Activated CD4-positive, alpha-beta memory T cell treated with anti-CD3 and anti-CD28 coated beads, Interleukin-2, amount 10 ng/mL, durations not matched to agents 7 days and 5 days (primary cell): ENCODE measurements around the gene PDE2A. TPM values are rescaled to one million over a fixed set of nuclear protein-coding genes. Genes with fewer than 3 reads are reported as not detected.

Experiments used
- CTCF ChIA-PET: fragments of 350-600 bp; sonication (Branson Sonifier 250); formaldehyde crosslinking; loops from one replicate; lab custom pipeline; 2021; ENCODE audit warnings: antibody characterized with exemption, inconsistent platforms; lab: Charles Lee
- POLR2A ChIA-PET: fragments of 350-600 bp; sonication (Branson Sonifier 250); formaldehyde crosslinking; loops from one replicate; lab custom pipeline; 2021; ENCODE audit warnings: antibody characterized with exemption; lab: Charles Lee
- DNase-seq: peaks from one replicate; pipeline ENCODE4 v3.0.0-alpha.2; 2020
- H3K27ac Mint-ChIP-seq: one replicate; pipeline ENCODE4 v1.8.0; 2021; ENCODE audit warnings: mild to moderate bottlenecking, mixed read lengths
- H3K27me3 Mint-ChIP-seq: one replicate; pipeline ENCODE4 v1.8.0; 2021; ENCODE audit warnings: mixed read lengths
- H3K36me3 Mint-ChIP-seq: one replicate; pipeline ENCODE4 v1.8.0; 2021; ENCODE audit warnings: low read depth, mixed read lengths
- H3K4me1 Mint-ChIP-seq: one replicate; pipeline ENCODE4 v1.8.0; 2021; ENCODE audit warnings: mixed read lengths
- H3K4me3 Mint-ChIP-seq: one replicate; pipeline ENCODE4 v1.8.0; 2021; ENCODE audit warnings: mild to moderate bottlenecking, mixed read lengths
- H3K9me3 Mint-ChIP-seq: one replicate; pipeline ENCODE4 v1.8.0; 2021; ENCODE audit warnings: mixed read lengths
- total RNA-seq, 2 experiments: library from RNA; stranded (reverse); gene quantifications; one replicate each; pipeline ENCODE4 v1.2.3, GENCODE V29; 2021

Gene PDE2A
- total RNA-seq, 2 experiments from 2014 or later: 0.93 to 1.8 TPM

DNA sequence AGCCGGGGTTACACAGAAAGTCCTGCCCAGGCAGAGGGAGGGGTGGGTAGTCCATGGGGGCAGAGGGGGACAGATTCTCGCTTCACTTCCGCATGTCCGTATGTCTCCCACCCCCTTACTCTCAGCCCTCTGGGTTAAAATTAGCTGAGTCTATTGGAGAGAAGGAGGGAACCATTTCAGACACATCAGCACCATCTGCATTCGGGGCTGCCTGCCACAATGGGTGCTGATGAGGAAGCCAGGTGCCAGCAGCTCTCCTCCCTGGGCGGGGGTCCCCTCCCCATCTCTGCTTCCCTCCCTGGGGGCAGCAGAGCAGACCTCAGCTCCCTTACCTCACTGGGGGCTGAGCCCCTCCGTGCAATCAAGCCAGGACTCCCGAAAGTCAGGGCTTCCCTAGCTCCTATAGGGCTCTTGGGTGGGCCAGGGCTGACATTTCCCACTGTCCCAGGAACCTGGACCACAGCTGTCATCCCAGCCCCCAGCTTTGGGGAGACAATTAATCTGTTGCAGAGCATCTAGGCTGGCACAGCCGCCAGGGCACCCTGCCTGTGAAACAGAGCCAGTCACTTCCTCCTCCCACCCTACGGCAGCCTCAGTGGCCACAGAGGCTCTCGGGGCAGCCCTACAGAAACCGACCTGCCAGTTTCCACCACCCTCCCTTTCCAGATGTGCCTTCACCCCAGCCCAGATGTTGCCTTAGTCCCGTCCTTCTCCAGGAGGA is 67.3 kb downstream of the PDE2A start:
- peaks cover 11% of the 10 kb centered on the region for H3K4me1 Mint-ChIP-seq
- no peak for DNase-seq
- H3K27me3 Mint-ChIP-seq: peaks cover 39% of the 10 kb centered on the region
- CTCF ChIA-PET: interaction anchor here (1.2 to 2.4 kb wide), 5 partner anchors 15 to 136 kb away, joined by 3 to 19 read pairs (median 3); no protein-coding TSS in a partner anchor
- H3K27ac Mint-ChIP-seq: no peak overlapping the region
- H3K36me3 Mint-ChIP-seq: no peaks in the 10 kb centered on the region
- H3K9me3 Mint-ChIP-seq: no peaks in the 10 kb centered on the region
- POLR2A ChIA-PET: interaction anchor here (2.2 kb wide), 1 partner anchor 14 kb away, joined by 7 read pairs; no protein-coding TSS in a partner anchor
- no peak overlapping the region for H3K4me3 Mint-ChIP-seq

GRCh38 chr11:72605973-72606747 is 68.1 kb downstream of the PDE2A start:
- no peaks in the 10 kb centered on the region for H3K9me3 Mint-ChIP-seq
- ChIA-PET CTCF (interaction anchor here (1.3 kb wide), 2 partner anchors 20 to 135 kb away, joined by 3 read pairs; no protein-coding TSS in a partner anchor), POLR2A (no interaction called here)

DNA sequence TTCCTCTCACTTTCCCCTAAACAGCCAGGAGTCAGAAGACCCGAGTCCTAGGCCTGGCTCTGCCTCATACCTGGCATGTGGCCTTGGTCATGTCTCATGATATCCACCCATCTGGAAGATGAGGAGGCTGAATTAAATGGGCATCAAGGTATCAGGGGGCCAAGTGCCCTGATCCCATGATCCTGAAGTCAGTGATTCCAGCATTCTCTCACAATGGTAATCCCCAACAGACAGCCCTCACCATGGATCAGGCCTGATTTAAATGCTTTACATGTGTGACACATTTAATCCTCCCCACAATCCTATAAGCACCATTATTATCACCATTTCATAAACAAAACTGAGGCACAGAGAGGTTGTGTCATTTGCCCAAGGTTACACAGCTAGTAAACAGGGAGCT is 70.0 kb downstream of the PDE2A start:
- no peak for DNase-seq
- Mint-ChIP-seq H3K36me3 (no peaks in the 10 kb centered on the region), H3K27ac (no peak overlapping the region), H3K27me3 (peaks cover 32% of the 10 kb centered on the region), H3K9me3 (no peaks in the 10 kb centered on the region), H3K4me3 (no peak overlapping the region), H3K4me1 (peaks cover 7% of the 10 kb centered on the region)
- ChIA-PET POLR2A (no interaction called here), CTCF (interaction anchor here (1.1 kb wide), 1 partner anchor 18 kb away, joined by 3 read pairs; no protein-coding TSS in a partner anchor)

More at GRCh38 chr11:72605973-72606747, 68.1 kb downstream of the PDE2A start:
- Mint-ChIP-seq H3K27me3 (peaks cover 37% of the 10 kb centered on the region), H3K4me3 (no peak overlapping the region), H3K36me3 (no peaks in the 10 kb centered on the region), H3K27ac (no peak overlapping the region), H3K4me1 (peaks cover 8% of the 10 kb centered on the region)
- DNase-seq: no peak

- DNase-seq: no peak
- ChIA-PET CTCF (interaction anchor here (1.0 kb wide), 1 partner anchor 15 kb away, joined by 3 read pairs; no protein-coding TSS in a partner anchor), POLR2A (no interaction called here)
Measured at GRCh38 chr11:72602250-72602904, 71.8 kb downstream of the PDE2A start.

GRCh38 chr11:72600557-72600956 is 73.7 kb downstream of the PDE2A start:
- Mint-ChIP-seq H3K4me3 (no peak overlapping the region), H3K4me1 (no peaks in the 10 kb centered on the region), H3K27me3 (peaks cover 27% of the 10 kb centered on the region), H3K9me3 (no peaks in the 10 kb centered on the region), H3K27ac (no peak overlapping the region), H3K36me3 (no peaks in the 10 kb centered on the region)
- DNase-seq: no peak
- CTCF ChIA-PET: interaction anchor here (1.3 kb wide), 1 partner anchor 21 kb away, joined by 3 read pairs; no protein-coding TSS in a partner anchor
- POLR2A ChIA-PET: no interaction called here

More at GRCh38 chr11:72602250-72602904, 71.8 kb downstream of the PDE2A start:
- Mint-ChIP-seq H3K27me3 (peaks cover 28% of the 10 kb centered on the region), H3K27ac (no peak overlapping the region), H3K36me3 (no peaks in the 10 kb centered on the region), H3K4me3 (no peak overlapping the region), H3K4me1 (peaks cover 3% of the 10 kb centered on the region), H3K9me3 (no peaks in the 10 kb centered on the region)

DNA sequence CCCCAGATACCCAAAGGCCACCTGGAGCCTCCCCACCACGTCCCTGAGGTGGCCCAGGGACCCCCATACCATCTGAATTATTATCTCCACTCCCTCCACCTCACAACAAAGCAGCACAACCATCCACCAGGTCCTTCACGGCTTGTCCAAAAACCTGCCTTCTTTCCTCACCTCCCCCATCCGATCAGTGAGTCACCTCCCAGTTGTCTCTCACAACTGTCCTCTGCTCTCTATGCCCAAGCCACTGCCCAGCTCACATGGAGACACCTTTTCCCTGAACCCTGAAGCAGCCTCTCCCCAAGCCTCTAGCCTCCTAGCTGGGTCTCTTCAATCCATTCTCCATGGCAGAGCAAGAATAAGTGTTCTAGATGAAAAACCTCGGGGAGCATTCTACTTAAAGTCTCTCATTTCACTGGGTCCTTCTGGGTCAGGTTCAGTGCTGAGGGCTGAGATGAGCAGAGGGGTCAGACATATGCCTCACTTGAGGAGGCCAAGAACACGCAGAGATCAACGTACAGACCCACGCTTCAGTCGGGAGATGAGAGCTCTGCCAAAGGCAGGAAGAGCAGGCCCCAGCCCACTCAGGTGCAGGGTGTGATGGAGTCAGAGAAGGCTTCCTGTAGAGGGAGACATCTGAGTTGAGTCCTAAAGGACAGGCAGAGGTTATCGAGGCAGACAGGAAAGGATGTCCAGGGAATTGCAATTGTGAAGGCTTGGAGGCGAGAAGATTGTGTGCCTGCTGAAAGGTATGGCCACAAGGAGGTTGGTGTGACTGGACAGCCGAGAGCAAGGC is 74.7 kb downstream of the PDE2A start:
- H3K9me3 Mint-ChIP-seq: no peaks in the 10 kb centered on the region
- H3K27ac Mint-ChIP-seq: no peak overlapping the region
- POLR2A ChIA-PET: no interaction called here
- no peaks in the 10 kb centered on the region for H3K36me3 Mint-ChIP-seq
- DNase-seq: no peak
- H3K4me1 Mint-ChIP-seq: no peaks in the 10 kb centered on the region
- H3K27me3 Mint-ChIP-seq: peaks cover 32% of the 10 kb centered on the region
- CTCF ChIA-PET: interaction anchor here (1.2 to 1.3 kb wide), 3 partner anchors 9 to 47 kb away, joined by 3 to 4 read pairs (median 3); no protein-coding TSS in a partner anchor
- H3K4me3 Mint-ChIP-seq: no peak overlapping the region

- Mint-ChIP-seq H3K4me3 (no peak overlapping the region), H3K27me3 (peaks cover 29% of the 10 kb centered on the region), H3K27ac (no peak overlapping the region), H3K9me3 (no peaks in the 10 kb centered on the region), H3K36me3 (no peaks in the 10 kb centered on the region), H3K4me1 (no peaks in the 10 kb centered on the region)
- ChIA-PET CTCF (interaction anchor here (1.2 kb wide), 2 partner anchors 9 to 47 kb away, joined by 3 to 4 read pairs; no protein-coding TSS in a partner anchor), POLR2A (no interaction called here)
- no peak for DNase-seq
Measured at GRCh38 chr11:72598906-72599305, 75.3 kb downstream of the PDE2A start.

DNA sequence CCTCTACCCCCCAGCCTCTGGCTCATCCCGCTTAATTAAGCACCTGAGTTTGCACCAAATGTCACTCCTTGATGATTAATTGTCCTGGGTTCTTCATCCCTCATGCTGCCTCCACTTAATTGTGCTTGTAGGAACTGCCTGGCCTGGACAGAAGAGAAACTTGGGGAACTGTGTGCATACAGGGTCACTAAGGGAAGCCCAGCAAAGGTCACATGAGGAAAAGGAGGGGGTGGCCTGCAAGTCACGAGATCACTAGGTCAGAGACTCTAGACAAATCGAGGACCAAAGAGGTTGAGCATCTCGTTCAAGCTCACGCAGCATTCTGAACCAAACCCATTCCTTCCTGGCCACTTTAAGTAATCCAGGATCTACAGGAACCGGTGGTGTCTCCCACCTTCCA is 75.8 kb downstream of the PDE2A start:
- CTCF ChIA-PET: interaction anchor here (0.5 to 1.2 kb wide), 2 partner anchors 14 to 48 kb away, joined by 3 read pairs; no protein-coding TSS in a partner anchor
- no peaks in the 10 kb centered on the region for H3K4me1 Mint-ChIP-seq
- no peak overlapping the region for H3K27ac Mint-ChIP-seq

DNA sequence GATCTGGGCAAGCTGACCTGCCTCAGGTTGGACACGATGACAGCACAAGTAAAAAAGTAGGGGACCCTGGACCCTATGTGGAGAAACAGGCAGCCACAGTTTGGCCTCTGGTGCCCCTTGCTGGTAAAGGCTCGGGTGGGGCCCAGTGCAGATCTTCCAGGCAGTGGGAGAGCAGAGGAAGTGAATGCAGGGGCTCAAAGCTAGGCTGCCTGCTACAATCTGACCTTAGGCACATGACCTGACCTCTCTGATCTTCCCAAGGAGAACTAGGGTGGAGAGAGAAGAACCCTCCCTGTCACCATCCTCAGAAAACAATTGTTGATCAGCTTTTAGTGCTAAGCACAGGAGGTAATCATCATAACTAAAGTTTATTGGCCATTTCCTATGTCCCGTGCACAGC is 76.5 kb downstream of the PDE2A start:
- DNase-seq: no peak
- CTCF ChIA-PET: interaction anchor here (0.8 kb wide), 1 partner anchor 8 kb away, joined by 3 read pairs; no protein-coding TSS in a partner anchor
- peaks cover 33% of the 10 kb centered on the region for H3K27me3 Mint-ChIP-seq

More for the DNA sequence above, 75.8 kb downstream of the PDE2A start:
- POLR2A ChIA-PET: interaction anchor here (0.9 kb wide), 1 partner anchor 17 kb away, joined by 3 read pairs; no protein-coding TSS in a partner anchor
- H3K27me3 Mint-ChIP-seq: peaks cover 29% of the 10 kb centered on the region
- H3K4me3 Mint-ChIP-seq: no peak overlapping the region
- DNase-seq: no peak
- H3K36me3 Mint-ChIP-seq: no peaks in the 10 kb centered on the region
- H3K9me3 Mint-ChIP-seq: no peaks in the 10 kb centered on the region

DNA sequence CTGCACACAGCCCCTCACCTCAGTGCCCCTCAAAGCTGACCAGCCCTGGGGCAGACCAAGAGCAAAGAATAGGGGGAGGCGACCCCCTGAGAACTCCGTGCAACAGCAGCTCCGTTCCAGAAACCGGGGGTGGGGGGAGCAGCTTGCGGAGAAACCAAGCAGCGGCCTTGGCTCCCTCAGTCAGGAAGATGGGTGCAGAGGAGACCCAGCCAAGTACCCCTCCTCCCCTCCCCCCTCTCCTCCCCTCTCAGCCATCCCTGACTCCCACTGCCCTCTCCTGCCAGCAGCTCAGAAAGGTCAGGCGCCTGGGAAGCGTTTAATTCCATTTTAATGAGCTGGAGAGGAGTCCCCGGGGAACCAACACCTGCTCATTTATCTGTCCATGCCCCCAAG is 78.9 kb downstream of the PDE2A start:
- Mint-ChIP-seq H3K4me3 (no peak overlapping the region), H3K4me1 (peaks cover 28% of the 10 kb centered on the region), H3K9me3 (no peaks in the 10 kb centered on the region), H3K27ac (no peak overlapping the region), H3K27me3 (peaks cover 47% of the 10 kb centered on the region), H3K36me3 (no peaks in the 10 kb centered on the region)
- no peak for DNase-seq
- ChIA-PET CTCF (no interaction called here), POLR2A (no interaction called here)

More for the DNA sequence above, 76.5 kb downstream of the PDE2A start:
- Mint-ChIP-seq H3K27ac (no peak overlapping the region), H3K4me1 (peaks cover 5% of the 10 kb centered on the region), H3K36me3 (no peaks in the 10 kb centered on the region), H3K4me3 (no peak overlapping the region), H3K9me3 (no peaks in the 10 kb centered on the region)
- POLR2A ChIA-PET: interaction anchor here (0.9 kb wide), 1 partner anchor 18 kb away, joined by 3 read pairs; no protein-coding TSS in a partner anchor

GRCh38 chr11:72594493-72595291 is 79.5 kb downstream of the PDE2A start:
- POLR2A ChIA-PET: interaction anchor here (1.0 kb wide), 1 partner anchor 85 kb away, joined by 3 read pairs; no protein-coding TSS in a partner anchor
- CTCF ChIA-PET: interaction anchor here (1.4 to 1.6 kb wide), 2 partner anchors 9 to 90 kb away, joined by 3 to 5 read pairs; no protein-coding TSS in a partner anchor
- H3K9me3 Mint-ChIP-seq: no peaks in the 10 kb centered on the region
- H3K4me1 Mint-ChIP-seq: peaks cover 31% of the 10 kb centered on the region
- DNase-seq: no peak
- H3K27ac Mint-ChIP-seq: no peak overlapping the region
- no peak overlapping the region for H3K4me3 Mint-ChIP-seq
- peaks cover 49% of the 10 kb centered on the region for H3K27me3 Mint-ChIP-seq
- H3K36me3 Mint-ChIP-seq: no peaks in the 10 kb centered on the region
